NCI-H128 (cell line): ENCODE results near the gene LCTL.
"Not testable (repeated sequence)": the region's sequence is repeated elsewhere in the genome, so short reads cannot be mapped to it uniquely, and the experiment has no call there.

Experiments used
- DNase-seq: peaks from one replicate; lab custom pipeline; 2025; ENCODE audit not compliant: unreplicated experiment; lab: John Stamatoyannopoulos, UW

The LCTL gene

DNA sequence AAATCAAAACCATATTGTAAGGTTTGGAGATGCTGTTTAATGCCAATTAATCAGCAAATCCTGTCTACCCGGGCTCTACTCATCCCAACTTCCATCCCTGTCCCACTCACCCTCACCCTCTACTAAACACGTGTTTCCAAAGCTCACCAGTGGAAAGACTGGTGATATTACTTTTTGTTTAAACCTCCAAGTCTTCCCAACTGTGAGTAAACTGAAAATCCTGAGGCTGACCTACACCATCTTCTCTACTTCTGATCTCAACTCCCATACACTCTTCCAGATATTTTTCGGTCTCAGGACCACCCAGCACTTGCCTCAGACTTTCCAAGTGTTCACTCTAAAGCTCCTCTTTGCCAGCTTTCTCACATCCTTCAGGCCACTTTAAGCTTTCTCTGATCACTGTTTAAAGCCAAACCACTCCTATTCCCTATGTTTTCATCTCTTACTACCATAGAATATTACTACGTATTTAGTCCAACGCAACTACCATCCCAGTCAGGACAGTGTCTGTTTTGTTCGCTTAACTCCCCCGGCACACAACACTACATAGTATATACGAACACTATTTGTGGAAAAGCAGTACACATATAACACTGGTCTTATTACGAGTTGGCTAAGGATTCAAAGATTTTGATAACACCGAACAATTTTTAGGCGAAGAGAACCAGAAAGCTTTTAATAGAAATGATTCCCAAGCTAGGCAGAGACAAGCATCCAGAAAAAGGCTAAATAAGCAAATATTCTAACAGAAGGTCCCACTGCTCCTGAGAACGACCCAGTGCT lies 61.8 kb downstream of the LCTL start:
- DNase-seq = no peak

- DNase-seq = not testable (repeated sequence)
These were observed 62.7 kb downstream of the LCTL start for GRCh38 chr15:66503041-66503648.

GRCh38 chr15:66502491-66502890 lies 63.3 kb downstream of the LCTL start:
- DNase-seq = no peak

- not testable (repeated sequence) for DNase-seq
These were observed 65.5 kb downstream of the LCTL start for GRCh38 chr15:66500346-66500745.

DNA sequence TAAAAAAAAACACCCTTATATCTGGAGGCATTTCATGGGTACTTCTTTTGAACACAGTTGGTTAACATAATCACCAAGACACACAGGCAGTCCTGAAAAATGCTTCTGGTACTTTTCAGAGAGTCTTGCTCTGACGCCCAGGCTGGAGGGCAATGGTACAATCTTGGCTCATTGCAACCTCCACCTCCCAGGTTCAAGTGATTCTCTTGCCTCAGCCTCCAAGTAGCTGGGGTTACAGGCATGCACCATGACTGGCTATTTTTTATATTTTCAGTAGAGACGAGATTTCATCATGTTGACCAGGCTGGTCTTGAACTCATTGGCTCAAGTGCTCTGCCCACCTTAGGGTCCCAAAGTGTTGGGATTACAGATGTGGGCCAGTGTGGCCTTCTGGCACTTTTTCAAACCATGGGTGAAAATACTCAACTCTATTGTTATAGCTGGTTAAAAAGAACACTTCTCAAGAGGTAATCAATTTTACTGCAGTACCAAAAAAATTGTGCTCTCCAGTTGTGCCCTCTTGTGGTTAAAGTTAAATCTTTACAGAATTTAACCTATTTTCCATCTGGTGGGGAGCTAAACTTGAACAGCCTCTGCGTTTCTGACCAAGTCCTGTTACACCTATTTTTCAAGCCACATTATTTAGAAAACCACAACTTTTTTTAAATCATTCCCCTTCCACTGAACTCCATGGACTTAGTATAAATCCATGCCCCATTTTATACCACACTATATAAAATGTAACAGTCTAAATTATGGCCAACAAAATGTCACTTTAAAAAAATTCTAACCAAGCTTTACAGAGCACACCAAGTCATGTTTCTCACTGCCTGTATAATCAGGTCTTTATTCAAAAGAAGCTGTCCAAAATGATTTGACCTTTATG lies 67.1 kb downstream of the LCTL start:
- DNase-seq = no peak
